B cell (primary cell): ENCODE data around the gene NECAP2. TPM values are rescaled to one million over a fixed set of nuclear protein-coding genes. Genes with fewer than 3 reads are reported as not detected.
"Not testable (repeated sequence)": the region's sequence is repeated elsewhere in the genome, so short reads cannot be mapped to it uniquely, and the experiment has no call there.

Source experiments
- ATAC-seq: fragments of 200-7000 bp; cut with Tn5 transposase; one replicate; pipeline ENCODE4 v1.10.0; 2021; ENCODE audit warnings: low read depth, mild to moderate bottlenecking, moderate number of reproducible peaks, moderate library complexity
- CTCF ChIA-PET: fragments of 350-600 bp; sonication (Branson Sonifier 250); formaldehyde crosslinking; loops from one replicate; lab custom pipeline; 2021; ENCODE audit warnings: antibody characterized with exemption, inconsistent platforms; lab: Charles Lee
- POLR2A ChIA-PET: fragments of 350-600 bp; sonication (Branson Sonifier 250); formaldehyde crosslinking; loops from one replicate; lab custom pipeline; 2021; ENCODE audit warnings: antibody characterized with exemption; lab: Charles Lee
- DNase-seq: peaks from one replicate; pipeline ENCODE4 v3.0.0; 2013
- H2AFZ ChIP-seq: 2 replicates; pipeline ENCODE4 v1.6.1; 2012; ENCODE audit warnings: mild to moderate bottlenecking, low read depth, low read length; ENCODE audit not compliant: insufficient read depth, poor library complexity, severe bottlenecking
- H3K27ac ChIP-seq, 2 donors: 1 replicate in 1 of 2; 2 replicates in 1 of 2; pipeline ENCODE4 v1.5.1; 2012 to 2013; ENCODE audit warnings: low read length in 2 of 2, mild to moderate bottlenecking in 2 of 2, moderate library complexity in 1 of 2
- H3K27me3 ChIP-seq, 4 experiments: fragments of 200-600 bp in 1 of 4; sonication (generic) in 1 of 4; replicated peaks in 1 of 4; 1 replicate in 2 of 4; 2 replicates in 2 of 4; pipeline versions ENCODE4 v1.6.1 to v1.7.0; 2013 to 2016; ENCODE audit warnings: low read length in 3 of 4, mild to moderate bottlenecking in 2 of 4, mixed read lengths in 1 of 4, moderate library complexity in 1 of 4; ENCODE audit not compliant: insufficient read depth in 4 of 4, control insufficient read depth in 3 of 4; ENCODE audit errors: control extremely low read depth in 1 of 4
- H3K36me3 ChIP-seq, 2 experiments: replicated peaks in 1 of 2; 1 replicate in 1 of 2; 2 replicates in 1 of 2; pipeline versions ENCODE4 v1.6.1 to v1.7.1; 2013; ENCODE audit warnings: low read length in 1 of 2; ENCODE audit not compliant: insufficient read depth in 2 of 2, control insufficient read depth in 1 of 2; ENCODE audit errors: control extremely low read depth in 1 of 2, extremely low read depth in 1 of 2
- H3K4me1 ChIP-seq, 2 donors: fragments of 200-600 bp in 1 of 2; sonication (generic) in 1 of 2; 1 replicate in 1 of 2; 2 replicates in 1 of 2; pipeline versions ENCODE4 v1.5.1 to v1.6.1; 2013 to 2017; ENCODE audit warnings: low read length in 2 of 2; ENCODE audit not compliant: control insufficient read depth in 2 of 2, insufficient read depth in 2 of 2
- H3K4me2 ChIP-seq: replicated peaks from 2 replicates; pipeline ENCODE3; 2012; ENCODE audit warnings: mild to moderate bottlenecking, low read depth, low read length; ENCODE audit not compliant: poor library complexity, severe bottlenecking
- H3K4me3 ChIP-seq, 5 experiments: fragments of 200-600 bp in 1 of 5; sonication (generic) in 1 of 5; 1 replicate in 3 of 5; 2 replicates in 2 of 5; pipeline versions ENCODE4 v1.5.1 to v1.7.0; 2011 to 2016; ENCODE audit warnings: low read length in 4 of 5, mild to moderate bottlenecking in 4 of 5, low read depth in 2 of 5, control low read depth in 1 of 5, moderate library complexity in 1 of 5; ENCODE audit not compliant: insufficient read depth in 1 of 5; ENCODE audit errors: control extremely low read depth in 1 of 5, extremely low read depth in 1 of 5
- H3K79me2 ChIP-seq: fragments of 200-600 bp; sonication (generic); one replicate; pipeline ENCODE4 v1.6.0; 2016; ENCODE audit warnings: low read length; ENCODE audit not compliant: control insufficient read depth, insufficient read depth
- H3K9ac ChIP-seq: fragments of 200-600 bp; sonication (generic); 2 replicates; pipeline ENCODE4 v1.6.1; 2017; ENCODE audit warnings: mild to moderate bottlenecking, low read length, moderate library complexity
- H3K9me3 ChIP-seq, 3 donors: one replicate each; pipeline versions ENCODE4 v1.6.1 to v1.7.1; 2013; ENCODE audit warnings: low read length in 2 of 3; ENCODE audit not compliant: control insufficient read depth in 2 of 3, insufficient read depth in 1 of 3; ENCODE audit errors: control extremely low read depth in 1 of 3
- H4K20me1 ChIP-seq: 2 replicates; pipeline ENCODE4 v1.6.0; 2012; ENCODE audit warnings: mild to moderate bottlenecking, low read length; ENCODE audit not compliant: insufficient read depth, control insufficient read depth, poor library complexity, severe bottlenecking
- H3K27ac Mint-ChIP-seq: one replicate; pipeline ENCODE4 v1.8.0; 2021; ENCODE audit warnings: mixed read lengths
- H3K27me3 Mint-ChIP-seq: one replicate; pipeline ENCODE4 v1.8.0; 2021; ENCODE audit warnings: mixed read lengths
- H3K4me1 Mint-ChIP-seq: one replicate; pipeline ENCODE4 v1.8.0; 2021; ENCODE audit warnings: mixed read lengths
- H3K4me3 Mint-ChIP-seq: one replicate; pipeline ENCODE4 v1.8.0; 2021; ENCODE audit warnings: mixed read lengths
- H3K9me3 Mint-ChIP-seq: one replicate; pipeline ENCODE4 v1.8.0; 2022; ENCODE audit warnings: mixed read lengths; ENCODE audit not compliant: insufficient read depth
- EZH2 ChIP-seq: IDR thresholded peaks from 2 replicates; pipeline ENCODE4 v1.6.1; 2012; ENCODE audit warnings: borderline replicate concordance, low read depth, mild to moderate bottlenecking, moderate library complexity, low read length; ENCODE audit not compliant: insufficient read depth, poor library complexity, severe bottlenecking
- WGBS: methylation state at CpG from one replicate; pipeline ENCODE4 v1.1.5; 2013; ENCODE audit warnings: missing lambda C conversion rate; ENCODE audit not compliant: insufficient coverage; 5-methylcytosine and 5-hydroxymethylcytosine counted together
- intact Hi-C: fragments of 100-400 bp; cut with micrococcal nuclease; formaldehyde crosslinking; loops from one replicate; pipeline ENCODE4 v1.10.0; 2022
- polyA plus RNA-seq: library from polyadenylated mRNA; depleted of rRNA; stranded (reverse); fragments of >200 nt; gene quantifications from 2 replicates; pipeline ENCODE4 v1.2.3, GENCODE V29; 2012
- total RNA-seq, 2 donors: library from RNA; stranded (reverse); fragments of 120-200 nt in 1 of 2; gene quantifications; 1 replicate in 1 of 2; 2 replicates in 1 of 2; pipeline versions ENCODE4 v1.2.3 to v1.2.4, GENCODE V29; 2013 to 2022
- TF ChIP-seq, protein P1 (sequence below): fragments of 200-600 bp; IDR thresholded peaks from one replicate; pipeline ENCODE4 v1.8.0; 2022; ENCODE audit warnings: antibody characterized with exemption, mild to moderate bottlenecking

The NECAP2 gene
- total and polyA plus RNA-seq, 2 donors (not counting 1 experiment from before 2014, with no cell fraction given), result 77.3 to 81.5 TPM

GRCh38 chr1:16484931-16485330 lies 44.4 kb downstream of the NECAP2 start:
- Histone ChIP-seq H3K4me3 (no peak overlapping the region), H3K9me3 (no peaks in the 10 kb centered on the region), H3K4me1 (no peaks in the 10 kb centered on the region), H3K27ac (no peak overlapping the region), H3K27me3 (no peaks in the 10 kb centered on the region), H4K20me1 (no peaks in the 10 kb centered on the region), H3K4me2 (no peak overlapping the region), H3K79me2 (no peaks in the 10 kb centered on the region), H2AFZ (no peak overlapping the region), H3K9ac (no peak overlapping the region), H3K36me3 (peaks cover 0 to 11% of the 10 kb centered on the region in 2 experiments)
- ChIA-PET CTCF (no interaction called here), POLR2A (no interaction called here)
- TF ChIP-seq EZH2, result no peak
- TF ChIP-seq, protein P1, sequence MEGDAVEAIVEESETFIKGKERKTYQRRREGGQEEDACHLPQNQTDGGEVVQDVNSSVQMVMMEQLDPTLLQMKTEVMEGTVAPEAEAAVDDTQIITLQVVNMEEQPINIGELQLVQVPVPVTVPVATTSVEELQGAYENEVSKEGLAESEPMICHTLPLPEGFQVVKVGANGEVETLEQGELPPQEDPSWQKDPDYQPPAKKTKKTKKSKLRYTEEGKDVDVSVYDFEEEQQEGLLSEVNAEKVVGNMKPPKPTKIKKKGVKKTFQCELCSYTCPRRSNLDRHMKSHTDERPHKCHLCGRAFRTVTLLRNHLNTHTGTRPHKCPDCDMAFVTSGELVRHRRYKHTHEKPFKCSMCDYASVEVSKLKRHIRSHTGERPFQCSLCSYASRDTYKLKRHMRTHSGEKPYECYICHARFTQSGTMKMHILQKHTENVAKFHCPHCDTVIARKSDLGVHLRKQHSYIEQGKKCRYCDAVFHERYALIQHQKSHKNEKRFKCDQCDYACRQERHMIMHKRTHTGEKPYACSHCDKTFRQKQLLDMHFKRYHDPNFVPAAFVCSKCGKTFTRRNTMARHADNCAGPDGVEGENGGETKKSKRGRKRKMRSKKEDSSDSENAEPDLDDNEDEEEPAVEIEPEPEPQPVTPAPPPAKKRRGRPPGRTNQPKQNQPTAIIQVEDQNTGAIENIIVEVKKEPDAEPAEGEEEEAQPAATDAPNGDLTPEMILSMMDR, result no peak
- Mint-ChIP-seq H3K4me1 (no peaks in the 10 kb centered on the region), H3K27me3 (no peaks in the 10 kb centered on the region), H3K9me3 (no peaks in the 10 kb centered on the region), H3K27ac (no peak overlapping the region), H3K4me3 (no peak overlapping the region)
- ATAC-seq (no peak), DNase-seq (no peak)
- intact Hi-C loops, result no loop called here
- 98% methylated on average over 6 of the region's 6 CpGs for WGBS

- intact Hi-C loops, H3K36me3 ChIP-seq, ATAC-seq, H3K79me2 ChIP-seq, H3K27me3 Mint-ChIP-seq, H2AFZ ChIP-seq, H3K4me3 Mint-ChIP-seq, H3K9ac ChIP-seq, H3K27ac ChIP-seq, H3K9me3 ChIP-seq, H3K27me3 ChIP-seq, POLR2A ChIA-PET, H4K20me1 ChIP-seq, H3K27ac Mint-ChIP-seq, H3K4me2 ChIP-seq, CTCF ChIA-PET, H3K9me3 Mint-ChIP-seq, H3K4me1 Mint-ChIP-seq, H3K4me1 ChIP-seq, DNase-seq, H3K4me3 ChIP-seq: not testable (repeated sequence)
- 96% methylated on average over 7 of the region's 8 CpGs for WGBS
Measured at GRCh38 chr1:16486316-16486715, 45.8 kb downstream of the NECAP2 start.

DNA sequence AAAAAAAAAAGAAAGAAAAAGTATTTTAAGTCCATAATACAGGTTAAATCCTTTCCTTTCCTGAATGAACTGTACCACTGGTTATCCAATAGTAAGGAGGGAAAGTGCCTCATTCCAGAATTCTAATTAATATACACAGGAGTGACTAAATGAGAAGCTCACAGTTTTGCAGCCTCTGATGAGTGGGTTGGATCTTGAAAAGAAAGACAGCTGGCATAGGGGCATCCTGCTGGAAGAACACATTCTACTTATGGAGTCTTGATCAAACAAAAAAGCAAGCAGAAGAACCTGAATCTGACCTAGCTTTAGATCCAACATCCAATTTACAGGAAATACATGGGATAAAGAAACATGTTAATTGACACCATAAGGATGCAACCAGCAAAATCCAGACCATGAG lies 46.5 kb downstream of the NECAP2 start:
- H2AFZ ChIP-seq, H3K9me3 ChIP-seq, H3K27ac Mint-ChIP-seq, DNase-seq, H3K4me1 Mint-ChIP-seq, H3K27me3 Mint-ChIP-seq, H3K27me3 ChIP-seq, H3K9me3 Mint-ChIP-seq, intact Hi-C loops, ATAC-seq, H3K79me2 ChIP-seq, H3K36me3 ChIP-seq, POLR2A ChIA-PET, CTCF ChIA-PET, H3K4me1 ChIP-seq, H4K20me1 ChIP-seq, H3K27ac ChIP-seq, H3K4me3 ChIP-seq, H3K4me3 Mint-ChIP-seq, H3K4me2 ChIP-seq, H3K9ac ChIP-seq: not testable (repeated sequence)
